ENCODE measurements around the gene INVS. TPM values are rescaled to one million over a fixed set of nuclear protein-coding genes. Genes with fewer than 3 reads are reported as not detected.
A peak's percentile ranks its signal among the peaks of the same experiment; 100 is the strongest.
"Not testable (repeated sequence)": the region's sequence is repeated elsewhere in the genome, so short reads cannot be mapped to it uniquely, and the experiment has no call there.

The INVS gene
- total RNA-seq, 1 donor from 2014 or later, result 26.4 TPM

GRCh38 chr9:100197553-100197952, 98.5 kb downstream of the INVS start:
- DNase-seq (ENCODE audit: low spot score), result no peak

- DNase-seq (ENCODE audit: low spot score), result no peak
These were observed 103.8 kb downstream of the INVS start for GRCh38 chr9:100202806-100203205.

GRCh38 chr9:100204796-100205195, 105.8 kb downstream of the INVS start:
- DNase-seq (ENCODE audit: low spot score), result no peak

GRCh38 chr9:100206899-100207298, 107.9 kb downstream of the INVS start:
- DNase-seq (ENCODE audit: low spot score), result no peak

- DNase-seq (ENCODE audit: low spot score), result no peak
These were observed 109.6 kb downstream of the INVS start for GRCh38 chr9:100208673-100209072.

GRCh38 chr9:100211476-100211875, 112.4 kb downstream of the INVS start:
- no peak for DNase-seq (ENCODE audit: low spot score)

- no peak for DNase-seq (ENCODE audit: low spot score)
These were observed 114.9 kb downstream of the INVS start for GRCh38 chr9:100213730-100214477.

GRCh38 chr9:100216178-100216787, 117.2 kb downstream of the INVS start:
- DNase-seq (ENCODE audit: low spot score), result peak; percentile 63

GRCh38 chr9:100217536-100217935, 118.5 kb downstream of the INVS start:
- DNase-seq (ENCODE audit: low spot score), result no peak

- no peak for DNase-seq (ENCODE audit: low spot score)
These were observed 120.3 kb downstream of the INVS start for GRCh38 chr9:100219347-100219746.

- no peak for DNase-seq (ENCODE audit: low spot score)
These were observed 121.9 kb downstream of the INVS start for GRCh38 chr9:100220936-100221335.

GRCh38 chr9:100221538-100221937, 122.5 kb downstream of the INVS start:
- DNase-seq (ENCODE audit: low spot score), result no peak

- no peak for DNase-seq (ENCODE audit: low spot score)
These were observed 123.6 kb downstream of the INVS start for GRCh38 chr9:100222674-100223073.

GRCh38 chr9:100227636-100228035, 128.6 kb downstream of the INVS start:
- DNase-seq (ENCODE audit: low spot score), result no peak

- no peak for DNase-seq (ENCODE audit: low spot score)
These were observed 129.4 kb downstream of the INVS start for GRCh38 chr9:100228352-100228869.

GRCh38 chr9:100229136-100229535, 130.1 kb downstream of the INVS start:
- DNase-seq (ENCODE audit: low spot score), result no peak

GRCh38 chr9:100229561-100229960, 130.5 kb downstream of the INVS start:
- no peak for DNase-seq (ENCODE audit: low spot score)

- not testable (repeated sequence) for DNase-seq (ENCODE audit: low spot score)
These were observed 137.9 kb downstream of the INVS start for GRCh38 chr9:100236986-100237385.

- DNase-seq (ENCODE audit: low spot score), result no peak
These were observed 141.5 kb downstream of the INVS start for GRCh38 chr9:100240512-100240911.

- DNase-seq (ENCODE audit: low spot score), result no peak
These were observed 168.2 kb downstream of the INVS start for GRCh38 chr9:100267211-100267610.

- no peak for DNase-seq (ENCODE audit: low spot score)
These were observed 169.2 kb downstream of the INVS start for GRCh38 chr9:100268271-100268670.

- no peak for DNase-seq (ENCODE audit: low spot score)
These were observed 170.6 kb downstream of the INVS start for GRCh38 chr9:100269656-100270055.
